Regular cardiac myocyte (primary cell): ENCODE data around the gene WFDC5. TPM values are rescaled to one million over a fixed set of nuclear protein-coding genes. Genes with fewer than 3 reads are reported as not detected.

Source experiments
- total RNA-seq: library from RNA; depleted of rRNA; stranded (reverse); fragments of >200 nt; gene quantifications from 2 replicates; pipeline ENCODE4 v1.2.3, GENCODE V29; 2014

WFDC5 gene, protein sequence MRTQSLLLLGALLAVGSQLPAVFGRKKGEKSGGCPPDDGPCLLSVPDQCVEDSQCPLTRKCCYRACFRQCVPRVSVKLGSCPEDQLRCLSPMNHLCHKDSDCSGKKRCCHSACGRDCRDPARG
- not detected in 2 replicates for total RNA-seq

DNA sequence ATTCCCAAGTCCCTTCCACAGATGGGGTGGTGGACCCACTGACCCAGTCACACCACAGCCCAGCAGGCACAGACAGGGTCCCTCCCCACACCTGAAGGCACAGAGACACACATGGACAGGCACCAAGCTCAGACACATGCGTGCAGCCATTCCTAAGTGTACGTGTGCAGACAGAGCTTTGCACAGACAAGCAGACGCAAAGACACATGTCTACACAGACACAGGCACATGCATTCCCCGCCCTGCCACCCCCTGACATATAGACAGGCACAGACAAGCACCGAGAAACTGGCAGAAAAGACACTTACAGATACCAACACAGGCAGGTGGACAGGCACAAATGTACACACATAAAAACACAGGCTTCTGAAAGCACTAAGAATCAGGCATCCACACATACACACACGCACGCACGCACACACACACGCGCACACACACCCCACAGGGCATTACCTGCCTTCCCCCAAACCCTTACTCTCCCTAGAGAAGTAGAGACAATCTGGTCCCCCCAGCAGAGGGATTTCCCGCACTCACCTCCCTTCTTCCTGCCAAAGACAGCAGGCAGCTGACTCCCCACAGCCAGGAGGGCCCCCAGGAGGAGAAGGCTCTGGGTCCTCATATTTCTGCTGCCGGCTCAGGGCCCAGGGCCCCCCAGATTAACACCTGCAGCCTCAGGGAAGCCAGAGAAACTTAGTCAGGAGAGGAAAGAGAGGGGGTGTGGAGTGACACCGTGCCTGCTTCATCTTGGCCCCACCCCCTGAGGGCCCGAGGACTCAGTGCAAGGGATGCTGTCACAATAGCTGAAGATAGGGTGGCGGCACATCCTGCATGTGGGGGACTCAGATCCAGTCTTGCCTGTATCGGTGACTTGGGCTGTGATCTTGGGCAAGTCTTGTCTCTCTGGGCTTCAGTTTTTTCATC, at the start of gene WFDC5:
TSS of gene WFDC5 (minus strand) at position 710 of the 921 bp plus-strand sequence. CDS start at position 619, 91 bp downstream.

DNA sequence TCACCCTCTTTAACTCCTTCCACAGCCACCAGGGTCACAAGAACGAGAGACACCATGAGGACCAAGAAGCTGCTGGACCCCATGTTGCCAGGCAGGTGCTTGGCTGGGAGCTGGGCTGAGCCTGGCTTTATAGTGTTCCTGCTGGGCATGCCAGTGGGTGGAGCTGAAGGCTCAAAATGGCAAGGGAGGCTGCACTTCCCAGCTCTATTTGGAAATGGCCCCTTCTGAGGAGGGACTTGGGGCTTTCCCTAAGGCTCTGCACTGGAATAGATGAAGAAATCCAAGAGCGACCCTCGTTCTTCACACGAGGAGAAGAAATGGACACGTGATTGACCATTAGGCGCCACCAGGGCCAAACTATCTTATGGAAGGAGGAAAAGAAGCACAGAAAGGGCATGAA, 9.4 kb upstream of the WFDC5 start, which contains the start of gene WFDC12:
TSS of gene WFDC12 (minus strand) at position 101 of the 400 bp plus-strand sequence. CDS start at position 83, 18 bp downstream.

DNA sequence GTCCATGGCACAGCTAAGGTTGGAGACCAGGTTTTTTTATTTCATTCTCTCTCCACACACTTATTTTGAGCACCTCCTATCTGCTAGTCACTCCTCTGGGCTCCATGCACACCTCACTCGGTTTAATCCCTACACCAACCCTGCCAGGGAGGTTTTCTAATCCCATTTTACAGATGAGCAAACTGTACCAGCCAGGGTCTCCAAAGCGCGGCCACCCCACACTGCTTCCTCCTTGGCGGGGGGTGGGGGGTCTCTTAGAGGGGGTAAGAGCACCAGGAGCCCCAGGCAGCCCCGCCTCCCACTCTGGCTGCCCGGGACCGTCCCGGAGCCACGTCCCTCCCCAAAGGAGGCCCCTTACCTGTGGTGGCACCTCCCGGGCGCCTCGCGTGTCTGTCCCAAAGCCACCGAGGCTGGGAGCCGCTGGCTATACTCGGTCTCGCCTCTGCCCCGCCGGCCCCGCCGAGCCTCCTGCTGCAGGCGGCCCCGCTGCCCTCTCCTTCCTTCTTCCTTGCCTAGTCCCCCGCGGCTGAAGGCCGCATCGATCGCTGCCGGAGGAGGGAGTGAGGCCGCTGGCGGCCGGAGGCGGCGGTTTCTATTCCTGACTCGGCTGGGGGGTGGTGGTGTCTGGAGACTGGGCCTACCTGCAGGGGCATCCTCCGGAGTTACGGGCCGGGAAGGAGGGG, 14.3 kb downstream of the WFDC5 start, which contains the start of gene KCNS1:
TSS of gene KCNS1 (minus strand) at position 565 of the 683 bp plus-strand sequence. CDS start 1,891 bp downstream, outside the sequence.

Other genes with a start within 250 kb of the WFDC5 start
- 75.5 and 170 TPM in 2 replicates for gene YWHAB, start 229.5 kb downstream of the WFDC5 start, total RNA-seq
- gene PABPC1L, start 205.1 kb downstream of the WFDC5 start, total RNA-seq = 8.6 and 8.7 TPM in 2 replicates
- gene TOMM34, start 154.8 kb downstream of the WFDC5 start, total RNA-seq = 23.4 and 40.5 TPM in 2 replicates
- 31.0 and 37.6 TPM in 2 replicates for gene STK4, start 148.7 kb downstream of the WFDC5 start, total RNA-seq
- gene KCNS1, start 14.0 kb downstream of the WFDC5 start, total RNA-seq = 0.58 and 2.0 TPM in 2 replicates
- gene WFDC12, start 9.3 kb upstream of the WFDC5 start, total RNA-seq = 0.28 TPM in 1 of 2 replicates, not detected in the other
- not detected in 2 replicates for gene PI3, start 59.7 kb upstream of the WFDC5 start, total RNA-seq
- gene SEMG1, start 91.9 kb upstream of the WFDC5 start, total RNA-seq = not detected in 2 replicates
- not detected in 2 replicates for gene SEMG2, start 106.2 kb upstream of the WFDC5 start, total RNA-seq
- 0.58 TPM in 1 of 2 replicates, not detected in the other for gene SLPI, start 139.4 kb upstream of the WFDC5 start, total RNA-seq
- gene RBPJL, start 191.7 kb upstream of the WFDC5 start, total RNA-seq = not detected in 2 replicates
- 0.19 TPM in 1 of 2 replicates, not detected in the other for gene MATN4, start 193.1 kb upstream of the WFDC5 start, total RNA-seq
- 102 and 106 TPM in 2 replicates for gene SDC4, start 233.2 kb upstream of the WFDC5 start, total RNA-seq
- gene SYS1, start 248.0 kb upstream of the WFDC5 start, total RNA-seq = 26.8 and 29.9 TPM in 2 replicates